SK-N-MC (cell line): ENCODE data around the gene SPATS2L.

Source experiments
- DNase-seq: peaks from one replicate; pipeline ENCODE4 v3.0.0-alpha.2; 2011; ENCODE audit warnings: low read depth, low spot score
- H3K27ac ChIP-seq: fragments of 200-600 bp; sonication (generic); 2 replicates; pipeline ENCODE4 v1.5.1; 2016; ENCODE audit warnings: mixed run types
- H3K36me3 ChIP-seq: fragments of 200-600 bp; sonication (generic); 2 replicates; pipeline ENCODE4 v1.6.1; 2017; ENCODE audit warnings: antibody characterized with exemption, low read length, mixed read lengths; ENCODE audit not compliant: insufficient read depth
- H3K4me3 ChIP-seq: fragments of 200-600 bp; sonication (generic); 2 replicates; pipeline ENCODE4 v1.5.1; 2016
- H3K9ac ChIP-seq: fragments of 200-600 bp; sonication (generic); 2 replicates; pipeline ENCODE4 v1.8.0; 2017; ENCODE audit warnings: mixed run types, mixed read lengths; ENCODE audit not compliant: insufficient read length
- H3K9me3 ChIP-seq: fragments of 200-600 bp; sonication (generic); 2 replicates; pipeline ENCODE4 v1.6.1; 2017; ENCODE audit warnings: low read depth, mild to moderate bottlenecking, antibody characterized with exemption, low read length, moderate library complexity, mixed read lengths
- EZH2 ChIP-seq: fragments of 200-600 bp; sonication (generic); IDR thresholded peaks from one replicate; pipeline ENCODE4 v1.6.1; 2017; ENCODE audit warnings: antibody characterized with exemption
- FOXP2 ChIP-seq: optimal IDR thresholded peaks from 2 replicates; pipeline ENCODE3; 2011; ENCODE audit warnings: mild to moderate bottlenecking, moderate library complexity; ENCODE audit not compliant: insufficient read depth; ENCODE audit errors: extremely low read length, control extremely low read depth
- POLR2AphosphoS5 ChIP-seq: IDR thresholded peaks from 2 replicates; pipeline ENCODE4 v1.6.1; 2012; ENCODE audit warnings: mild to moderate bottlenecking, low read depth, low read length, borderline replicate concordance

The SPATS2L gene

DNA sequence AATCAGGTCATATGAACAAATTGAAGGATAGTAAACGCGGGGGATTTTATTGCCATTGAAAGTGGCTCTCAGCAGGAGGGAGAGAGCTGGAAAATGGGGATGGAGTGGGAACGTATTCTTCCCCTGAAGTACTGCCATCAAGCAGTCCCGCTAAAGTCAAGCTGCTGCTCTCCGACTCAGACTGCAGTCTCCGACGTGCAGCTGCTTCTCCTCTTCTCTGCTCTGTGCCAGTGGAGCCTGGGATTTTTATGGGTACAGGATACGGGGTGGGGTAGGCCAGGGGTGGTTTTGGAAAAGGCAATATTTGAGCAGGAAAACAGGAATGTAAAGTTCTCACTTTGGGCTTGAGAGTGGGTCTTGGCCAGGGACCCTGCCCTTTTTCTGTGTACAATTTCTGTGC is 170.3 kb downstream of the SPATS2L start:
- TF ChIP-seq EZH2, result no peak
- TF ChIP-seq FOXP2, result no peak
- TF ChIP-seq POLR2AphosphoS5, result no peak
- Histone ChIP-seq H3K9ac (no peak overlapping the region), H3K27ac (no peak overlapping the region), H3K9me3 (no peaks in the 10 kb centered on the region), H3K4me3 (no peak overlapping the region), H3K36me3 (no peaks in the 10 kb centered on the region)
- DNase-seq, result no peak

DNA sequence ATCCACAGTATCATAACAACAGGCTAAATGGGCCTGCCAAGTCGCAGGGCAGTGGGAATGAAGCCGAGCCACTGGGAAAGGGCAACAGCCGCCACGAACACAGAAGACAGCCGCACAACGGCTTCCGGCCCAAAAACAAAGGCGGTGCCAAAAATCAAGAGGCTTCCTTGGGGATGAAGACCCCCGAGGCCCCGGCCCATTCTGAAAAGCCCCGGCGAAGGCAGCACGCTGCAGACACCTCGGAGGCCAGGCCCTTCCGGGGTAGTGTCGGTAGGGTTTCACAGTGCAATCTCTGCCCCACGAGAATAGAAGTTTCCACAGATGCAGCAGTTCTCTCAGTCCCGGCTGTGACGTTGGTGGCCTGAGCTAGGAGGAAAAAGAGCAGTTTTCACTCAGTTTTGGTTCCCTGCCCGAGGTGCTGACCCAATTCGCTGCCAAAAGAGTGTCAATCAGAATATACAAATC is 171.2 kb downstream of the SPATS2L start:
- TF ChIP-seq POLR2AphosphoS5 (no peak), EZH2 (no peak), FOXP2 (no peak)
- H3K4me3 ChIP-seq, result no peak overlapping the region
- H3K36me3 ChIP-seq, result no peaks in the 10 kb centered on the region
- no peak for DNase-seq
- H3K9ac ChIP-seq, result no peak overlapping the region
- H3K27ac ChIP-seq, result no peak overlapping the region
- H3K9me3 ChIP-seq, result no peaks in the 10 kb centered on the region

DNA sequence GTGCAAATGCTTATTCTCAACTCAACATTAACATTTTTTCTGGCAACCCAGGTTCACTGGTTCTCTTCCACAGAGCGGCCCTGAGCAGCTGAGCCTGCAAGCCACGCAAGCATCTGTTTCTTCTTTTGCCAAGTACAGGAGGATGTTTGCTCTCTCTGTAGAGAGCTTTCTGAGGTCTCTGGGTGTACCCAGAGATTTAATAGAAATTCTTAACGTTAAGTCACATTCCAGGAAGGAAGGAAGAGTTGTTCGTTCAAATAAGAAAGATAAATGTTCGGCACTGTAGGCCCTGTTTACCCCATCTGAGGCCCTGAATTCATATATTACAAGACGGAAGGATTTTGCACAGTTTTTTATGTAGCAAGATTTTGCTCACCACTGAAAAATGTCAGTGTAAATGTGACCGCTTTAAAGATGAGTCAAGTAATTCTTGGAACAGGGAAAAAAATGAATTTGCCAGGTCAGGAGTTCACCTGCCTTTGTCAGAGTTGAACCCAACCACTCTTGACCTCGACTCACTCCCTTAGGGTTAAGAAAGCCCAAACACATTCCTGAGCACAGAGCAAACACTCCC is 173.3 kb downstream of the SPATS2L start:
- Histone ChIP-seq H3K27ac (no peak overlapping the region), H3K36me3 (no peaks in the 10 kb centered on the region), H3K9ac (no peak overlapping the region), H3K9me3 (no peaks in the 10 kb centered on the region), H3K4me3 (no peak overlapping the region)
- DNase-seq, result no peak
- TF ChIP-seq POLR2AphosphoS5 (no peak), EZH2 (no peak), FOXP2 (no peak)

DNA sequence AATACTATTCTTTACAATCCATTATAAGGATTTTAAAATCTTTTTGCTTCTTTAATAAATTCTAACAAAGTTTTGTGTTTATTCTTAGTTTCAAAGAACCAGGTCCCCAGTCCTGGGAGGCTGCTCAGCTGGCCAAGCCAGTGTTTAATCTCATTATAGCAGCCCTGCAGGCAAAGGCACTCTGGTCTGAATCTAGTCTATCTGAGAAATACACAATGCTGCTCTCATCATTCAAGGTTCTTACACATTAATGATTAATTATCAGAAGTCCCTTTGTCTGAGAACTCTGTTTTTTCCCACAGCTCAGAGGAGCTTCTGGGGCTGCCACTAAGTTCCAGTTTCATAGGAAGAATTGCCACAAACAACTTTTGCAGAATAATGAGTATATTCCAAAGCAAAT is 175.7 kb downstream of the SPATS2L start:
- DNase-seq, result no peak
- H3K9me3 ChIP-seq, result no peaks in the 10 kb centered on the region
- no peak overlapping the region for H3K27ac ChIP-seq
- H3K4me3 ChIP-seq, result no peak overlapping the region
- no peaks in the 10 kb centered on the region for H3K36me3 ChIP-seq
- H3K9ac ChIP-seq, result no peak overlapping the region
- TF ChIP-seq EZH2 (no peak), POLR2AphosphoS5 (no peak), FOXP2 (no peak)

DNA sequence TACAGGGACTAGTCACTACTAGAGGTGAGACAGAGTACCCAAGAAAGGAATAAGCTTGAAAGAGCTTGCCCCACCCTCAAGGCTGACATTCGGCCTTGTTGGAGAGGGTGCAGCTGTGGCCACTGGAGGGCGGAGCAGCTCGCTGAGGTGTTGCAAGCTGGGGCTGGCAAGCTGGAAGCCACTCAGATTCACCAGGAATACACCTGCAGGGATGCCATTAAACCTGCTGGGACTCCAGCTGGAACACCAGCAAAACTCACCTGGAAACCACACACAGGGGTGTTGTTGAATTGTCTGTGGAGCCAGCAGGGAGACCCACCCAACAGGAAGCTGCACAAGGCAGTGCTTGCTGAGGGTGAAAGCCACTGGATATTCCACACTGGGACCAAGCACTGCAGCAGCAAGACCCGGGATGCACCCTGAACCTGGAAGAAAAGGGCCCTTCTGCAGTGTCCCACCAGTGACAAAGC is 177.3 kb downstream of the SPATS2L start:
- TF ChIP-seq EZH2 (no peak), FOXP2 (no peak), POLR2AphosphoS5 (no peak)
- Histone ChIP-seq H3K36me3 (no peaks in the 10 kb centered on the region), H3K27ac (no peak overlapping the region), H3K9ac (no peak overlapping the region), H3K4me3 (no peak overlapping the region), H3K9me3 (no peaks in the 10 kb centered on the region)
- DNase-seq, result no peak

DNA sequence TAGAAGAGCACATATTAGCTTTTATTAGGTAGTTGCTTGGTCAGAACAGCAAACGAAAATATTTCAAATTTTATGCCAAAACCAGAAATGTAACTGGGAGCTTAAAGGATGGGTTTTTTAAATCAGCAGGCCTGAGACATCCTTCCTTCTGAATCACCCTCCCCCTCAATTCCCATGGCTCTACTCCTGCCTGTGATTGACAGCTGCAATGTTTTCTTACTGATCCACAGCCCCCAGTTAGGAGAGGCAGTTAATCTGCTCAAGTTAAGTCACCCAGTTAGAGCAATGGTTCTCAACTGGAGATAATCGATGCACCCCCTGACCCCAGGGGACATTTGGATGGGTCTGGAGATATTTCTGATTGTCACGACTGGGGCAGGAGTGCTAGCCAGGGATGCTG is 178.4 kb downstream of the SPATS2L start:
- TF ChIP-seq POLR2AphosphoS5, result no peak
- TF ChIP-seq FOXP2, result no peak
- TF ChIP-seq EZH2, result no peak
- Histone ChIP-seq H3K9me3 (no peaks in the 10 kb centered on the region), H3K4me3 (no peak overlapping the region), H3K36me3 (peaks cover 6% of the 10 kb centered on the region), H3K27ac (no peak overlapping the region), H3K9ac (no peak overlapping the region)
- no peak for DNase-seq

DNA sequence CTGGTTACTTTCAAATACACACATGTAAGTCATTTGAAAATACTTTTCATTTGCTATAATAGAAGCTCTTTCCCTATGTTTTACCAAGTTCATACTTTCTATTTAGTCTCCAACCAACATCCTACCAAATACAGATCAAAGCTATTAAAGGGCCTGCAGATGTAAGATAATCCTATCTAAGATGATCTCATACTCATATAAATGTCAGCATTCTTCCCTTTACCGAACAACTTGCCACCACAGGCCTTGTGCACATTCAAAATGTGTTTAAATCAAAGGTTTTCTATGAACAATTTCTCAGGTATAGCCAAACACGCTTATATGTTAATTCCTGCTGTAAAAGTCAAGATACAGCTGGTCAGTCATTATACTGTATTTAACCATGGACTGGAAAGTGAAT is 180.0 kb downstream of the SPATS2L start:
- no peaks in the 10 kb centered on the region for H3K9me3 ChIP-seq
- H3K36me3 ChIP-seq, result peaks cover 22% of the 10 kb centered on the region
- no peak for TF ChIP-seq EZH2
- peak overlapping the region; percentile 1 for H3K9ac ChIP-seq
- H3K4me3 ChIP-seq, result no peak overlapping the region
- H3K27ac ChIP-seq, result 0 out of 2 replicates have a peak overlapping the region, but pooled peaks have one; percentile 2
- DNase-seq, result no peak

DNA sequence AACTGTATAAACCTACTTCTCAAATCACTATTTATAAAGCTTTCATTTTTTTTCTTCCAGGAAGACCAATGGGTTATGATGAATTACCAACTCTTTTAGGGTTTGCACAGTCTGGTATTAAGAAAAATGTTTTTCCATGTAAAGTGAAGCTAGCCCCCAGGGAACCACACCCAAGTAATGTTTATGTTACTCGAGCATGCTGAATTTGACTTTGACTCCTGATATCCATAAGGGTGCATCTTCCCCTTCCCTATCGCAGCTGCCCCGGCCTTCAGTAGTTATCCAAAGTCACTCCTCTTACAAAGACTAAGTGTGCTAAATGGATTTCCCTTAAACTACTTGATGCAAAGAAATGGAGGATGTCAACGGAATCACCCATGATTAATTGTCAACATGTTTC is 181.7 kb downstream of the SPATS2L start:
- H3K9ac ChIP-seq, result no peak overlapping the region
- TF ChIP-seq FOXP2, result no peak
- no peak for TF ChIP-seq POLR2AphosphoS5
- no peak for TF ChIP-seq EZH2
- no peak overlapping the region for H3K27ac ChIP-seq
- no peak overlapping the region for H3K4me3 ChIP-seq
- no peak for DNase-seq
- H3K36me3 ChIP-seq, result peaks cover 28% of the 10 kb centered on the region
- H3K9me3 ChIP-seq, result no peaks in the 10 kb centered on the region

DNA sequence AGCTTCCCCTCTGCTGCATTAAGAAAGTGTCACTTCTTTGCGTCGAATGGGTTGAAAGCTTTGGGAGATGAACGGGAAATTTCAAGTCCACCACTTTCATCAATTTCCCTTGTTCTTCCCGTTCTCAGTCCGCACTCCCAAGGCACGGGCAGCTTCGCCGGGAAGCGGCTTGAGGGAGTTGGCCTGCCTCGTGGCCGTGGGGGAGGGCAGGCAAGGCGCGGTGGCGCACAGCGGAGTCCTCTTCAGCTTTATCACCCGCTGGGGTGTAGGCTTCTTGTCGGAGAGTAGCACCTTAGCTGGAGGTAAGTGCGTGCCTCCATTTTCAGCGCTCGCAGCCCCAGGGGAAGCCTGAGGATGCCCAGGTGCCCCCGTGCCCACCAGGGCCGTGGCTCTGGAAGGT is 183.5 kb downstream of the SPATS2L start:
- DNase-seq, result no peak
- H3K36me3 ChIP-seq, result peaks cover 40% of the 10 kb centered on the region

More for the DNA sequence above, 183.5 kb downstream of the SPATS2L start:
- Histone ChIP-seq H3K9me3 (no peaks in the 10 kb centered on the region), H3K9ac (no peak overlapping the region), H3K27ac (no peak overlapping the region), H3K4me3 (no peak overlapping the region)
- TF ChIP-seq POLR2AphosphoS5, result no peak
